DMS153 treated with DMSO at 0.1 percent for 48 hours (cell line): Measurements from ENCODE around the gene ADCY2.

Source experiments
- DNase-seq: peaks from one replicate; lab custom pipeline; 2025; ENCODE audit not compliant: unreplicated experiment; lab: John Stamatoyannopoulos, UW

ADCY2 gene

GRCh38 chr5:7437836-7438235 is 41.9 kb downstream of the ADCY2 start:
- no peak for DNase-seq

- no peak for DNase-seq
Observed at GRCh38 chr5:7445068-7445467, 49.1 kb downstream of the ADCY2 start.

- DNase-seq, result no peak
Observed at GRCh38 chr5:7445831-7446230, 49.9 kb downstream of the ADCY2 start.

- DNase-seq, result no peak
Observed at GRCh38 chr5:7446913-7447312, 51.0 kb downstream of the ADCY2 start.

GRCh38 chr5:7453947-7454346 is 58.0 kb downstream of the ADCY2 start:
- no peak for DNase-seq

GRCh38 chr5:7456206-7456605 is 60.3 kb downstream of the ADCY2 start:
- DNase-seq, result no peak

GRCh38 chr5:7461371-7461770 is 65.4 kb downstream of the ADCY2 start:
- no peak for DNase-seq

GRCh38 chr5:7462758-7463157 is 66.8 kb downstream of the ADCY2 start:
- no peak for DNase-seq

GRCh38 chr5:7464182-7464581 is 68.2 kb downstream of the ADCY2 start:
- DNase-seq, result no peak

GRCh38 chr5:7467179-7467578 is 71.2 kb downstream of the ADCY2 start:
- DNase-seq, result no peak

- no peak for DNase-seq
Observed at GRCh38 chr5:7468742-7469141, 72.8 kb downstream of the ADCY2 start.

- no peak for DNase-seq
Observed at GRCh38 chr5:7471710-7472109, 75.8 kb downstream of the ADCY2 start.

- no peak for DNase-seq
Observed at GRCh38 chr5:7473115-7473514, 77.2 kb downstream of the ADCY2 start.

GRCh38 chr5:7473668-7474215 is 77.8 kb downstream of the ADCY2 start:
- no peak for DNase-seq

GRCh38 chr5:7474821-7475403 is 79.0 kb downstream of the ADCY2 start:
- no peak for DNase-seq

- DNase-seq, result peak; percentile 91
Observed at GRCh38 chr5:7478459-7478858, 82.5 kb downstream of the ADCY2 start.

GRCh38 chr5:7488734-7489133 is 92.8 kb downstream of the ADCY2 start:
- DNase-seq, result no peak

GRCh38 chr5:7492371-7492770 is 96.4 kb downstream of the ADCY2 start:
- DNase-seq, result no peak

GRCh38 chr5:7493081-7493480 is 97.1 kb downstream of the ADCY2 start:
- DNase-seq, result no peak

- DNase-seq, result no peak
Observed at GRCh38 chr5:7493622-7494021, 97.7 kb downstream of the ADCY2 start.

GRCh38 chr5:7494481-7495130 is 98.7 kb downstream of the ADCY2 start:
- DNase-seq, result no peak

- no peak for DNase-seq
Observed at GRCh38 chr5:7495131-7495517, 99.2 kb downstream of the ADCY2 start.

GRCh38 chr5:7500256-7500655 is 104.3 kb downstream of the ADCY2 start:
- DNase-seq, result no peak
